Stimulated activated CD4-positive, alpha-beta T cell treated with anti-CD3 and anti-CD28 coated beads, Interleukin-4, amount 100 ng/mL, for 4 hours (primary cell): ENCODE results near the gene GALNT17.

Experiments
- DNase-seq, 2 experiments: peaks; one replicate each; pipeline ENCODE4 v3.0.0-alpha.2; 2020

GALNT17 gene

GRCh38 chr7:71509381-71509780 lies 377.4 kb downstream of the GALNT17 start:
- DNase-seq: no peak

- DNase-seq: no peak
Measured at GRCh38 chr7:71511361-71511807, 379.4 kb downstream of the GALNT17 start.

DNA sequence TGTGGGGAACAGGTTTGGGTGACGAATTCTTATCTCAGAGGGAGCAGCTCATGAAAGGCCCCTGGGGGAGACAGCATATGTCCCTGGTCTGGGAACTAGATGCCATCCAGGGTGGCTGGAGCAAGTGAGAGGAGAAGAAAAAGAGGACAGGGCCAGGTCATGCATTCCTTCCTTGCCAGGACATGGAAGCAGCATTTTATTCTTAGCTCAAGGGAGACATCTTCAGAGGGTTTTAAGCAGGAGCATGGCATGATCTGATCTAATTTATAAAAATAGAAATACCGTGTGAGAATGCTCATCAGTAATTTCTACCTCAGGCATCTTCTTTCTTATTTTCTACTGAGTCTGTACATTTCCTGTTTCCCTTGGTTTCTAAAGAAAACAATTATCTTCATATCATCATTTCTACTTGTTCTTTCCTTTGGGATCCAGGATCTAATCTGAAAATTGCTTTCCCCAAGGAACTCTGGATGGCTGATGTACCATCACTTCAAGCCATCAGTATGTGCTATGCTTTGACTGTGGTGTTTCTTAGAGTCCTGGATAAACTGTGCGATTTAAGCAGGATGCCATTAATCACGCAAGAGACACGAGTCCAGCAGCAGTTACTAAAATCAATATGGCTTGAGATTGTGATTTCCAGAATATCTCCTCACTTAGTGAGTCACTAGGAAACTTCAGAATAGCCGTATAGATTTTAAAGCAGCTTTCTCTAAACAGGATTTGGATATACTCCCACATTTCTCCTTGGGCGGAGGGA lies 386.2 kb downstream of the GALNT17 start:
- DNase-seq: no peak

- DNase-seq: no peak
Measured at GRCh38 chr7:71518880-71519279, 386.9 kb downstream of the GALNT17 start.

DNA sequence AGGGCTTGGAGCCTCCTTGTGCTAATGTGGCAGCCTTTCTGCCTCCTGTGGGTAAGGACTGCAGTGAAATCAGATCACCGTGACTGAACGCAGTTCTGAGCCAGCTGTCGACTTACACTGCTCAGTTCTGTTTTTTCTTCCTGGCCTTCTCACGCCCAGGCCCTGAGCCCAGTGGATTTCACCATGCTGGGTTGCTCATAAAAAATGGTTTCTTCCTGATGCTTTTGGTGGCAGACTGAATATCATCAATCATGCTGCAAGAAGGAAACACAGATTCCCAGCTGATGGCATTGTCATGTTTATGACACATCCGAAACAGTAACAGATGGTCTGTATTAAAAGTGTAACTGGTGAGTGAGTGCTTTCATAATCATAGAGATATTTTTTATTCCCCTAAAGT lies 389.6 kb downstream of the GALNT17 start:
- DNase-seq: no peak

- DNase-seq: no peak
Measured at GRCh38 chr7:71526106-71526505, 394.2 kb downstream of the GALNT17 start.

GRCh38 chr7:71527213-71527612 lies 395.3 kb downstream of the GALNT17 start:
- DNase-seq: no peak

DNA sequence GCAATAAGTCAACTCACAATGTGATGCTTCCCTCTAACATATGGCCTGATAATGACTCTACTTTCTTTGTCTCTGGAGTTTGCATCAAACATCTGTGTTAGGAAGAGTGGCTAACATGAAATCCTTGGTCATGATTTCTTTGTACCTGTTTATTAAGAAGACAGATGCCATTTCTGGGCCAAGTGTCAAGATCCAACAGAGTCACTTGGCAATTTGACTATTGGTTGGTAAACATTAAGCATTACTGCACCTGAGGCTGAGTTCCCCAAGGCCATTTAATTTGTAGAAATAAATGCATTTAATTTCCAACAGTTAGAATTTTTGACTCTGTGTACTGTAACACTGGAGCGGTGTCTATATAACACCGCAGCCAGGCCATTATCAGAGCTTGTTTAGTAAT lies 403.7 kb downstream of the GALNT17 start:
- no peak for DNase-seq

GRCh38 chr7:71538210-71538609 lies 406.3 kb downstream of the GALNT17 start:
- no peak for DNase-seq

DNA sequence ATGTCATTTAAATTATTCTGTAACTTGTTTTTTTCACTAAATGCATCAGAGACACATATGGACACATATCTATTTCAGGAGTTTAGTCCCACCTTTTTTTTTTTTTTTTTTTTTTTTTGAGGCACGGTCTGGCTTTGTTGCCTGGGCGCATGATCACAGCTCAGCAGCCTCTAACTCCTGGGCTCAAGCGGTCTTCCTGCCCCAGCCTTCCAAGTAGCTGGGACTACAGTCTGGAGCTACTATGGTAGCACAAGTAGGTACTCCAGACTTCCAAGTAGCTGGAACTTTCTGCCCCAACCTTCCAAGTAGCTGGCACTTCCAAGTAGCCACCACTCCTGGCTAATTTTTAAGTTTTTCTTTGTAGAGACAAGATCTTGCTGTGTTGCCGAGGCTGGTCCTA lies 407.7 kb downstream of the GALNT17 start:
- DNase-seq: no peak

GRCh38 chr7:71541707-71542353 lies 409.9 kb downstream of the GALNT17 start:
- DNase-seq: no peak

DNA sequence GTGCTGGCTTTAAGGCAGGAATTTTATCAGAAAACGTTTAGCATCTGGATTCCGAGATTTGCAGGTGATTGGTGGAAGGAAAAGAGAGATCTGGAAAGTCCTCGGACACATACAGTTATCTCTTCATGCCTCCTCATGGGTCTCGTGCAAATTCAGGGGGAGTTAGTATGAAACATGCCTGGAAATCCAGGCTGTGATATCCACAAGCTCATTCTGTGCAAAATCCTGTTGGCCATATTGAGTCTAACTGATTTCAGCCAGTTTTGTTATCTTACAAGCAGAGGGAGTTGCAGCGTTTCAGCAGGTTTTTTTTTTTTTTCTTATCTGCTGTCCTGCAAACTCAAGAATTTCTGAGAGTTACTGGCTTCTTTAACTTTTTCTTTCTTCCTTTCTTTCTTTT lies 411.5 kb downstream of the GALNT17 start:
- no peak for DNase-seq

DNA sequence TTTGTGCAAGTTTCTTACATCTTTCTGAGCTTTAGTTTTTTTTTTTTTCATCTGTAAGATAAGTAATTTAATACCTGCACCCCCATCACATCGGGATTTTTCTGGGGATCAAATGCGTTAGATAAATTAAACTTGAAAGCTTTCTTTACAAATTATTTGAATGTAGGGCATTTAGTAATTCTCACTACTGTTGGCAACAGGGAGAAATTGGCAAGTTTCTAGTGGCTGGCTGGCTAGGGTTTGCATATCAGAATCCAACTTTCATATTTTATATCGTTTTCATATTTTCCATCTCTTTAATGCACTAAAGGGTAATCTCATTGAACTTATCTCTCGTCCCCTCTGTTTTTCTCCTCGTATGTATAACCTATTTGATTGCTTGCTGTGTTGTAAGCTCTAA lies 412.9 kb downstream of the GALNT17 start:
- no peak for DNase-seq

GRCh38 chr7:71547426-71547825 lies 415.5 kb downstream of the GALNT17 start:
- no peak for DNase-seq

DNA sequence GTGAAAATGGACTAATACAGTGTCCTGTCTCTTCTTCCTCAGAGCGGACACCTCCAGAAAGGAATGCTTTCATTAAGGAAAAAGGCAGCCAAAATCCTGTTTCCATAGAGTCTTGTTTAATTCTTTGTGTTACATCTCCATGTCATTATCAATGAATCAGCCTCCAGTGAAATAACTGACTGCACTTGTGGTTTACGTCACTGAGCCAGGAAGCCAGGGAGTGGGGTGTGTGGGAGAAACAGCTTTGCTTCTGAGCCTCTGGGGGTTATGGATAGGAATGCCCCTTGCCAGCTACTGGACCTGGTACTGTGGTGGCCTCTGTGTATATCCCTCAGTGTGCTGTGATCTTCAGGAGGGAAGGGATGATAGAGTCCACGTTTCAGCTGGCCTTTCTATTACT lies 416.8 kb downstream of the GALNT17 start:
- DNase-seq: no peak

DNA sequence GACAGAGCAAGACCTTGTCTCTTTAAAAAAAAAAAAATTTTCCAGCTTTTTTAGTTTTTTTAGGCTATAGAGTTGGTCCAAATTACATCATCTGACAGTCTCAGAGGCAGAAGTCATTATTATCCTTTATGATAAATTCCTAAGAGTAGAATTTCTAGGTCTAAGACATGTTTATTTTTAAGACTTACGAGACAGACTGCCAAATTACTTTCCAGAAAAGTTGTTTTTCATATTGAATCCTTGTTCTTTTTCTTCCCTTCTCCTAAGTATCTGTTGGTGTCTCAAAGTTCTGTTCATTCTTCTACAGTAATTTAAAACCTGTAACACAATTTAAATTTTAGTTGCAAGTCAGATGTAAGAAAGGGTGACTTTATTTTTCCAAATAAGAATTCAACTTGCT lies 421.4 kb downstream of the GALNT17 start:
- no peak for DNase-seq

GRCh38 chr7:71555758-71556157 lies 423.8 kb downstream of the GALNT17 start:
- no peak for DNase-seq

DNA sequence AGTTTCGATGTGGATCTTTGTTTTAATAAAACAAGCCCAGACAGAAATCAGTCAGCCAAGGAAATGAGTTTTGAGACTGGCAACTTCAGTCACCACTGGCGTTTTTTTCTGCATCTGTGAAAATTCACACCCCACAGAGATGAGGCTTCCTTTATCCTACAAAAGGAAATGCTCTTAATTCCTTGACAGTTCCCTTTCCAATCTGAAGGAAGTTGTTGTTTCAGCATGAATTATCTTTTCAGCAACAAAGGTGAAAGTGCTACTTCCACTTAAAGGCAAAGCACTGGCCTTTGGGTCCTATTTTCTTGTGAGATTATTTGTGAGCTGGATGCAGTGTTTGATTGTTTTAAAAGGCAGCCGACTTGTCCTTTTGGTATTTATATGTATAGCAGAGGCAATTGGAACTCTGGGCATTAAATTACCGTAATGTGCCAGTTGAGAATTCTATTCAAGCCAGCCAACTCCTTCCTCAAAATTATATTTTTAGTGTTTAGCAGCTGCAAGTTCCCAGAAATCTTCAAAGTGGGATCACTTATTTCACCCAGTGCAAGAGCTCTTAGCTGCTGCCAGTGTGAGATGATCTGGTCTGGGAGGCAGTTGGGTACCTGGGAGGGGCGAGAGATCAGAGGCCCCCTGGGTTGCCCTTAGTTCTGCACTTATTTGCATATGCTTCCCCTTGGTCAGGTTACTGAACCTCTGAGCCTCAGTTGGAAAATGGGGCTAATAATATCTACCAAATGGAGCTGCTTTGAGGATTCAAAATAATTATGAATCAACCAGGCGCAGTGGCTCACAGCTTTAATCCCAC lies 427.1 kb downstream of the GALNT17 start:
- DNase-seq: no peak

- no peak for DNase-seq
Measured at GRCh38 chr7:71560354-71560995, 428.5 kb downstream of the GALNT17 start.

DNA sequence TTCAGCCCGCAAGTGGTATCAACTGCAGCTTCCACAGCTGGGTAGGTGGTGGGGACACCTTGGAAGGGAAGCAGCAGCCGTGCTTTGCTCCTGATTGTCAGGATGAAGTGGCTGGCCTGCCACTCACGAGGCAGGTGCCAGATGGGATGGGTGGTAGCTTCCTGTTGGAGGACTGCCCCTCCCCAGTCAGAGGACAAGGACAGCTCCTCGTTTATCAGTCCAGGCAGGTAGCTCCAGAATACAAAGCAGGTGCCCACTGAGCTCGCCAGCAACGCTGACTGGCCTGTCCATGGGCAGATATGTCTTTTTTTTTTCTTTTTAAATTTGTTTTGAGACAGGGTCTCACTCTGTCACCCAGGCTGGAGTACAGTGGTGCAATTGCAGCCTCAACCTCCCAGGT lies 431.3 kb downstream of the GALNT17 start:
- no peak for DNase-seq

DNA sequence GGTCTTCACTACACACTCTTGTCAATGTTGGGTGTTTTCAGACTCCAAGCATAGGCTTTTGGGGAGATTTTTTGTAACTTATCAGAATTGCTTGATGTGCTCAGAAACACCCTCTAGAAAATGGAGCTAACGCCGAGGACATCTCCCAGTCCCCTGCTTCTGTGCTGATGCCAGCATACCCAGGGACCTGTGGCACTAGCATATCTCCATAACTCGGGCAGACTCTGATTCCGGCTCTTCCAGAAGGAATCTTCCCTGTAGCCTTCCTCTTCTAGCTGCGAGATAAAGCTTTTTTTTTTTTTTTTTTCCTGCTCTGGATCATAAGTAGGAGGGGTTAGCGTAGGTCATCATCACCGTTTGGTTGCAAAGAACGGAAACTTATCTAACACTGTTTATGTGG lies 434.4 kb downstream of the GALNT17 start:
- no peak for DNase-seq

GRCh38 chr7:71566991-71567390 lies 435.0 kb downstream of the GALNT17 start:
- DNase-seq: no peak

GRCh38 chr7:71574153-71574860 lies 442.4 kb downstream of the GALNT17 start:
- DNase-seq: no peak
